ENCODE measurements around the gene PNP. TPM values are rescaled to one million over a fixed set of nuclear protein-coding genes. Genes with fewer than 3 reads are reported as not detected.

PNP gene
- total RNA-seq, 3 donors from 2014 or later = 38.8 to 74.8 (median 72.8) TPM

DNA sequence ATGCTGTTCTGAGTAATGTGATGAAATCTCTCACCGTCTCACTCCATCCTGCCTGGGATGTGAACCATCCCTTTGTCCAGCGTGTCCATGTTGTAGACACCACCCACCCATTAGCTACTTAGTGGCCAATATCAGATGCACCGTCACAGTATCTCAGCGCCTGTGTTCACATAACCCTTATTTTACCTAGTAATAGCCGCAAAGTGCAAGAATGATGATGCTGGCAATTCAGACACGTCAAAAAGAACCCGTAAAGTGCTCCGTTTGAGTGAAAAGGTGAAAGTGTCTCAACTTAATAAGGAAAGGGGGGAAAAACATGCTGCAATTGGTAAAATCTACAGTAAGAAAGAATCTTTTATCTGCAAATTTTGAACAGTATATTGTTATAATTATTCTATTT, 39.2 kb downstream of the PNP start:
- TF ChIP-seq, protein P1, sequence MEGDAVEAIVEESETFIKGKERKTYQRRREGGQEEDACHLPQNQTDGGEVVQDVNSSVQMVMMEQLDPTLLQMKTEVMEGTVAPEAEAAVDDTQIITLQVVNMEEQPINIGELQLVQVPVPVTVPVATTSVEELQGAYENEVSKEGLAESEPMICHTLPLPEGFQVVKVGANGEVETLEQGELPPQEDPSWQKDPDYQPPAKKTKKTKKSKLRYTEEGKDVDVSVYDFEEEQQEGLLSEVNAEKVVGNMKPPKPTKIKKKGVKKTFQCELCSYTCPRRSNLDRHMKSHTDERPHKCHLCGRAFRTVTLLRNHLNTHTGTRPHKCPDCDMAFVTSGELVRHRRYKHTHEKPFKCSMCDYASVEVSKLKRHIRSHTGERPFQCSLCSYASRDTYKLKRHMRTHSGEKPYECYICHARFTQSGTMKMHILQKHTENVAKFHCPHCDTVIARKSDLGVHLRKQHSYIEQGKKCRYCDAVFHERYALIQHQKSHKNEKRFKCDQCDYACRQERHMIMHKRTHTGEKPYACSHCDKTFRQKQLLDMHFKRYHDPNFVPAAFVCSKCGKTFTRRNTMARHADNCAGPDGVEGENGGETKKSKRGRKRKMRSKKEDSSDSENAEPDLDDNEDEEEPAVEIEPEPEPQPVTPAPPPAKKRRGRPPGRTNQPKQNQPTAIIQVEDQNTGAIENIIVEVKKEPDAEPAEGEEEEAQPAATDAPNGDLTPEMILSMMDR (IDR thresholded peaks at IDR 0.05) = no peak
- no peaks in the 10 kb centered on the region for H3K4me1 ChIP-seq (ENCODE audit: low read depth)
- intact Hi-C loops (cut with DNase I, micrococcal nuclease) = no loop called here
- H3K36me3 ChIP-seq (ENCODE audit: low read depth) = no peaks in the 10 kb centered on the region
- H3K4me3 ChIP-seq = no peak overlapping the region
- DNase-seq (no peak), ATAC-seq (no peak)
- H3K9me3 ChIP-seq = no peaks in the 10 kb centered on the region

DNA sequence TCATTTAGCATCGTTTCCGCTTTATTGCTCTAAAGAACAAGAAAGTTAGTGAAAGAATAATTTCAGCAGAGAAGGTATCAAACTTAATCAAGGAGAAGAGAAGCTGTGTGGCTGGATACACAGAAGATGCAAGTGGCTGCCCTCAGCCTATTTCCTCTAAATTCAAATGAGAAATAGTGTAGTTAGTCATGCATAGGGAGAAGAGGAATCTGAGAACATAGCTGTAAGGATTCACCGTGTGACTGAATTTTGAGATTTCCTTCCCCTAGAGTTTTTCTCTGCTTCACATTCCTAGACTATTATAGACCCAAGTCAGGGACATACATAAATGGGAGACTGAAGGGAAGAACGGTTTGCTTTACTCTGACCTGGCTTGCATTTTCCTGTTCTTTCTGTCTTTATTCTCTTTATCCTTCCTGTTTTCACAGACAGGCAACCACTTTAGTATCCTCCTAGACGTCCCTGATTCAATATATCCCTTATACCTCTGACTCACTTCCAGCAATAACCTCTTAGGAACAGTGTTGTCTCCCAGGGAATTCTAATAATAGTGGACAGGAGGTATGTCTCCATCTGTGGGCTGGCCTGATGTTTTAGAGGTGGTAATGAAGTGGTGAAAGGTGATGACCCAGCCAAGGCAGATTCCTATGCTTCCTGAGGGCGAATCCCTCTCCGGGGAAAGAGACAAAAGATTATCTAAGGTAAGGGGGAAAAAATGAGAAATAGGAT, 43.1 kb downstream of the PNP start:
- TF ChIP-seq, protein P1 (IDR thresholded peaks at IDR 0.05) = no peak
- DNase-seq = no peak

DNA sequence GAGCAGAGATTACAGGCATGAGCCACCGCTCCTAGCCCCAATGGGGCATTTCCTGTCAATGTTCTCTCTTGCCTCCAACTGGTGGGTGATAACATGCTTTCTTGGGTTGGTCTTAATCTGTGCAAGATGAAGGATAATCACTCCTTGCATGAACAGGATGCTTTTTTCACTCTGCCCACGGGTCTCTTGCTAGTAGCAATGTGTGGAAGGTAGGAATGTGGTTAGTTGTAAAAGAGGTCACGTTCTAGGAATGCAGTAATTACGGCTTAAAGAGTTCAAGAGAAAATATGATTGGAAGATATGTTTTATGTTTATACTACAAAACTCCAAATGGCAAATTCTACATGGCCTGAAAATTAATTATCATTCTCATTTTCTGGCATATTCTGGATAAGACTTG, 46.6 kb downstream of the PNP start:
- intact Hi-C loops (cut with DNase I, micrococcal nuclease) = no loop called here
- Histone ChIP-seq H3K4me1 (ENCODE audit: low read depth) (no peaks in the 10 kb centered on the region), H3K36me3 (ENCODE audit: low read depth) (no peaks in the 10 kb centered on the region), H3K4me3 (no peak overlapping the region), H3K9me3 (no peaks in the 10 kb centered on the region)
- TF ChIP-seq, protein P1 (IDR thresholded peaks at IDR 0.05) = no peak
- ATAC-seq (no peak), DNase-seq (no peak)

More for the DNA sequence above, 43.1 kb downstream of the PNP start:
- Histone ChIP-seq H3K9me3 (no peaks in the 10 kb centered on the region), H3K4me3 (no peak overlapping the region), H3K36me3 (ENCODE audit: low read depth) (no peaks in the 10 kb centered on the region), H3K4me1 (ENCODE audit: low read depth) (no peaks in the 10 kb centered on the region)
- ATAC-seq = no peak
- intact Hi-C loops (cut with DNase I, micrococcal nuclease) = no loop called here

DNA sequence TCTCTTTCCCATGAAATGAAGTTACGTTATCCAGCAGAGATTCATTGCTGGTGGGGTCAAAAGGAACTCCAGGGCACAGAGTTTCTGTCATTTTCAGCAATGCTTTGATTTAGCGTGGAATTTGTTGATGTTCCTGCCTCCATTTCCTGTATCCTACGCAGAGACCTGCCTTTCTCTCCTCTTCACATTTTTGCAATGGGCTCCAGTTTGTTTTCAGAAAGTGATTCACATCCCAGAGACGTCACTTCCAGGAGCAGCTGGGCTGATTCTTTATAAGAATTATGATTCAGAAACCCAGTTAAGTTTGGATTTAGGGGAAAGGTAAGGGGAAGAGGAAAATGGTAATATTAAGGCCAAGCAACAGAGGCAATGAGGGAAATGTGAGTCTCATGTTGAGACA, 47.7 kb downstream of the PNP start:
- no peaks in the 10 kb centered on the region for H3K4me1 ChIP-seq (ENCODE audit: low read depth)
- no peak for ATAC-seq
- intact Hi-C loops (cut with DNase I, micrococcal nuclease) = no loop called here
- H3K4me3 ChIP-seq = no peak overlapping the region
- DNase-seq = no peak
- H3K9me3 ChIP-seq = no peaks in the 10 kb centered on the region
- TF ChIP-seq, protein P1 (IDR thresholded peaks at IDR 0.05) = no peak
- H3K36me3 ChIP-seq (ENCODE audit: low read depth) = no peaks in the 10 kb centered on the region

DNA sequence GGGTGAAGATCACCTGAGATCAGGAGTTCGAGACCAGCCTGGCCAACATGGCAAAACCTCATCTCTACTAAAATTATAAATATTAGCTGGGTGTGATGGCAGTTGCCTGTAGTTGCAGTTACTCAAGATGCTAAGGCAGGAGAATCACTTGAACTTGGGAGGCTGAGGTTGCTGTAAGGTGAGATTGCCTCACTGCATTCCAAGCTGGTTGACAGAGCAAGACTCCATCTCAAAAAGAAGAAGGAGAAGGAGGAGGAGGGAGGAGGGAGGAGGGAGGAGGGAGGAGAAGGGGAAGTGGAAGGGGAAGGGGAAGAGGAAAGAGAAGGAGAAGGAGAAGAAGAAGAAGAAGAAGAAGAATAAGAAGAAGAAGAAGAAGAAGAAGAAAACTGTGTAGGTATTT, 53.1 kb downstream of the PNP start:
- Histone ChIP-seq H3K4me3 (no peak overlapping the region), H3K9me3 (no peaks in the 10 kb centered on the region), H3K4me1 (ENCODE audit: low read depth) (no peaks in the 10 kb centered on the region), H3K36me3 (ENCODE audit: low read depth) (no peaks in the 10 kb centered on the region)
- DNase-seq (no peak), ATAC-seq (no peak)
- TF ChIP-seq, protein P1 (IDR thresholded peaks at IDR 0.05) = no peak
- intact Hi-C loops (cut with DNase I, micrococcal nuclease) = no loop called here
